PC-3 (cell line): ENCODE results near the gene STK33. TPM values are rescaled to one million over a fixed set of nuclear protein-coding genes. Genes with fewer than 3 reads are reported as not detected.

Experiments used
- ATAC-seq: fragments of 200-7000 bp; cut with Tn5 transposase; 2 replicates; pipeline ENCODE4 v1.9.1; 2020; ENCODE audit warnings: mild to moderate bottlenecking, moderate library complexity
- BruUV-seq: library from RNA; stranded (reverse); fragments of 400-500 nt; replicated peaks from 2 replicates; lab custom pipeline; 2021; lab: Mats Ljungman, UMichigan
- CTCF ChIA-PET: fragments of 300-600 bp; sonication (Branson Sonifier 250); formaldehyde crosslinking; loops from one replicate; lab custom pipeline; 2022; ENCODE audit warnings: antibody characterized with exemption; lab: Charles Lee
- POLR2A ChIA-PET: fragments of 300-600 bp; sonication (Branson Sonifier 250); formaldehyde crosslinking; loops from one replicate; lab custom pipeline; 2022; ENCODE audit warnings: antibody characterized with exemption; ENCODE audit not compliant: unreplicated experiment; lab: Charles Lee
- DNase-seq: peaks from one replicate; pipeline ENCODE4 v3.0.0-alpha.2; 2015
- H2AFZ ChIP-seq: fragments of 300-600 bp; sonication (generic); 2 replicates; pipeline ENCODE4 v1.6.0; 2016; ENCODE audit warnings: antibody characterized with exemption, low read length
- H3F3A ChIP-seq: fragments of 300-600 bp; sonication (generic); one replicate; pipeline ENCODE4 v1.6.0; 2017; ENCODE audit warnings: antibody characterized with exemption, low read length, control low read depth, mild to moderate bottlenecking; ENCODE audit not compliant: unreplicated experiment
- H3K27ac ChIP-seq: fragments of 300-600 bp; sonication (generic); 2 replicates; pipeline ENCODE4 v1.5.1; 2016; ENCODE audit warnings: mild to moderate bottlenecking, low read length
- H3K27me3 ChIP-seq: fragments of 300-600 bp; sonication (generic); 2 replicates; pipeline ENCODE4 v1.6.1; 2016; ENCODE audit warnings: low read length, mixed read lengths
- H3K36me3 ChIP-seq: fragments of 300-600 bp; sonication (generic); 2 replicates; pipeline ENCODE4 v1.6.1; 2016; ENCODE audit warnings: low read depth, mixed run types, low read length, mixed read lengths
- H3K4me1 ChIP-seq: fragments of 300-600 bp; sonication (generic); 2 replicates; pipeline ENCODE4 v1.5.1; 2016; ENCODE audit warnings: low read length; ENCODE audit not compliant: insufficient read depth
- H3K4me2 ChIP-seq: fragments of 300-600 bp; sonication (generic); 2 replicates; pipeline ENCODE4 v1.6.0; 2016; ENCODE audit warnings: low read length
- H3K4me3 ChIP-seq: fragments of 300-600 bp; sonication (generic); 2 replicates; pipeline ENCODE4 v1.5.1; 2016; ENCODE audit warnings: mild to moderate bottlenecking, low read length, mixed read lengths
- H3K79me2 ChIP-seq: fragments of 300-600 bp; sonication (generic); 2 replicates; pipeline ENCODE4 v1.6.1; 2017; ENCODE audit warnings: low read length, mixed read lengths
- H3K9ac ChIP-seq: fragments of 300-600 bp; sonication (generic); 2 replicates; pipeline ENCODE4 v1.6.0; 2016; ENCODE audit warnings: mild to moderate bottlenecking, low read length
- H3K9me2 ChIP-seq: fragments of 300-600 bp; sonication (generic); replicated peaks from 2 replicates; pipeline ENCODE4 v1.6.1; 2016; ENCODE audit warnings: mixed run types, low read length, mixed read lengths
- H3K9me3 ChIP-seq: fragments of 300-600 bp; sonication (generic); 2 replicates; pipeline ENCODE4 v1.6.1; 2016; ENCODE audit warnings: low read length, mixed read lengths
- H4K20me1 ChIP-seq: fragments of 300-600 bp; sonication (generic); 2 replicates; pipeline ENCODE4 v1.6.1; 2016; ENCODE audit warnings: low read length, mixed read lengths
- CTCF ChIP-seq: fragments of 300-600 bp; sonication (generic); conservative IDR thresholded peaks from 2 replicates; pipeline ENCODE4 v1.5.1; 2017; ENCODE audit warnings: antibody characterized with exemption, low read depth, mild to moderate bottlenecking, low read length
- EZH2 ChIP-seq: fragments of 300-600 bp; sonication (generic); IDR thresholded peaks from one replicate; pipeline ENCODE4 v1.6.1; 2017; ENCODE audit warnings: antibody characterized with exemption, mild to moderate bottlenecking, low read length; ENCODE audit not compliant: unreplicated experiment
- EZH2phosphoT487 ChIP-seq: fragments of 300-600 bp; sonication (generic); IDR thresholded peaks from 2 replicates; pipeline ENCODE4 v1.6.1; 2018; ENCODE audit warnings: mild to moderate bottlenecking, antibody characterized with exemption, low read length, borderline replicate concordance
- intact Hi-C: fragments of 100-400 bp; cut with micrococcal nuclease; formaldehyde crosslinking; loops from 2 replicates; pipeline ENCODE4 v1.9.0; 2023
- total RNA-seq: library from RNA; depleted of rRNA; stranded (reverse); fragments of >200 nt; gene quantifications from 2 replicates; pipeline ENCODE4 v1.2.3, GENCODE V29; 2014

STK33 gene
- total RNA-seq, 1 experiment from 2014 or later = not detected

- no peaks in the 10 kb centered on the region for H3K9me3 ChIP-seq
- no peak for ATAC-seq
- intact Hi-C loops = no loop called here
These were observed 35.6 kb downstream of the STK33 start for GRCh38 chr11:8558436-8558835.

DNA sequence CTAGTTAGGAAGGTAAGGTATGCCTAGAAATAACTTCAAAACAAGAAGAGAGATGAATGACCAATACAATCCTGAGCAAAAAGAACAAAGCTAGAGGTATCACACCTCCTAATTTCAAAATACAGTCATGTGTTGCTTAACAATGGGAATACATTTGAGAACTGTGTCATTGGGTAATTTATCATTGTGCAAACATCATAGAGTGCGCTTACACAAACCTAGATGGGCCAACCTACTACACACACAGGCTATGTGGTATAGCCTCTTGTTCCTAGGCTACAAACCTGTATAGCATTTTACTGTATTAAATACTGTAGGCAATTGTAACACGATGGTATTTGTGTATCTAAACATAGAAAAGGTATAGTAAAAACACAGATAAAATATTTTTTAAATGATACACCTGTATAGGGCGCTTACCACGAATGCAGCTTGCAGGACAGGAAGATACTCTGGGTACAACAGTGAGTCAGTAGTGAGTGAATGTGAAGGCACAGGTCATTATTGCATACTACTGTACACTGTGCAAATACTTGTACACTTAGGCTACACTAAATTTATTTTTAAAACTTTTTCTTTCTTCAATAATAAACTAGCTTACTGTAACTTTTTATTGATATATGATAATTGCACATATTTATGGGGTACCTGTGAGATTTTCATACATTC lies 48.2 kb downstream of the STK33 start:
- Histone ChIP-seq H4K20me1 (no peaks in the 10 kb centered on the region), H3K4me2 (no peak overlapping the region), H3K4me1 (no peaks in the 10 kb centered on the region), H2AFZ (no peak overlapping the region), H3F3A (no peaks in the 10 kb centered on the region), H3K4me3 (no peak overlapping the region), H3K9me3 (no peaks in the 10 kb centered on the region), H3K9me2 (no peaks in the 10 kb centered on the region), H3K79me2 (no peaks in the 10 kb centered on the region), H3K36me3 (no peaks in the 10 kb centered on the region), H3K9ac (no peak overlapping the region), H3K27ac (no peak overlapping the region), H3K27me3 (peaks cover 42% of the 10 kb centered on the region)
- ChIA-PET POLR2A (no interaction called here), CTCF (no interaction called here)
- BruUV-seq = no TSS peak
- ATAC-seq (no peak), DNase-seq (no peak)
- TF ChIP-seq EZH2phosphoT487 = no peak
- no peak for TF ChIP-seq EZH2
- no peak for TF ChIP-seq CTCF
- intact Hi-C loops = no loop called here

More at GRCh38 chr11:8558436-8558835, 35.6 kb downstream of the STK33 start:
- BruUV-seq = no TSS peak
- ChIA-PET CTCF (no interaction called here), POLR2A (no interaction called here)
- no peaks in the 10 kb centered on the region for H3F3A ChIP-seq
- no peaks in the 10 kb centered on the region for H3K4me1 ChIP-seq
- no peaks in the 10 kb centered on the region for H3K9me2 ChIP-seq
- H3K4me3 ChIP-seq = no peak overlapping the region
- no peaks in the 10 kb centered on the region for H3K79me2 ChIP-seq
- peaks cover 52% of the 10 kb centered on the region for H3K27me3 ChIP-seq
- no peak overlapping the region for H3K9ac ChIP-seq
- H3K27ac ChIP-seq = no peak overlapping the region
- no peak overlapping the region for H2AFZ ChIP-seq
- DNase-seq = no peak
- H3K4me2 ChIP-seq = no peak overlapping the region
- H3K36me3 ChIP-seq = no peaks in the 10 kb centered on the region
- TF ChIP-seq EZH2 (no peak), CTCF (no peak), EZH2phosphoT487 (no peak)
- H4K20me1 ChIP-seq = no peaks in the 10 kb centered on the region

GRCh38 chr11:8544807-8545206 lies 49.2 kb downstream of the STK33 start:
- CTCF ChIA-PET = no interaction called here
- intact Hi-C loops = no loop called here

More at GRCh38 chr11:8544807-8545206, 49.2 kb downstream of the STK33 start:
- BruUV-seq = no TSS peak
- Histone ChIP-seq H3K4me1 (no peaks in the 10 kb centered on the region), H3K4me3 (no peak overlapping the region), H3K27me3 (peaks cover 46% of the 10 kb centered on the region), H3K79me2 (no peaks in the 10 kb centered on the region), H4K20me1 (no peaks in the 10 kb centered on the region), H3K36me3 (no peaks in the 10 kb centered on the region), H3K27ac (no peak overlapping the region), H2AFZ (no peak overlapping the region), H3K9me2 (no peaks in the 10 kb centered on the region), H3F3A (no peaks in the 10 kb centered on the region), H3K4me2 (no peak overlapping the region), H3K9ac (no peak overlapping the region), H3K9me3 (no peaks in the 10 kb centered on the region)
- POLR2A ChIA-PET = no interaction called here
- DNase-seq = no peak
- TF ChIP-seq EZH2phosphoT487 (no peak), CTCF (no peak), EZH2 (no peak)
- ATAC-seq = no peak
